Activated T-helper 1 cell treated with anti-CD3 and anti-CD28 coated beads, Interleukin-12 subunit alpha, Interleukin-12 subunit beta, Interleukin-2, Interleukin-4 antibody, amounts not matched to agents 30 ng/mL and 10 ng/mL and 1 ng/mL, durations not matched to agents 14 hours and 24 hours and 36 hours (primary cell): ENCODE data around the gene WSB1. TPM values are rescaled to one million over a fixed set of nuclear protein-coding genes. Genes with fewer than 3 reads are reported as not detected.

Experiments used
- DNase-seq: peaks from one replicate; pipeline ENCODE4 v3.0.0; 2021; ENCODE audit warnings: low spot score
- H3K27ac Mint-ChIP-seq: one replicate; pipeline ENCODE4 v1.8.0; 2021; ENCODE audit warnings: mild to moderate bottlenecking, mixed read lengths
- H3K27me3 Mint-ChIP-seq: one replicate; pipeline ENCODE4 v1.8.0; 2022; ENCODE audit warnings: mild to moderate bottlenecking, moderate library complexity, mixed read lengths; ENCODE audit not compliant: insufficient read depth
- H3K36me3 Mint-ChIP-seq: one replicate; pipeline ENCODE4 v1.8.0; 2021; ENCODE audit warnings: low read depth, mixed read lengths
- H3K4me1 Mint-ChIP-seq: one replicate; pipeline ENCODE4 v1.8.0; 2021; ENCODE audit warnings: low read depth, mixed read lengths
- H3K4me3 Mint-ChIP-seq: one replicate; pipeline ENCODE4 v1.8.0; 2021; ENCODE audit warnings: mild to moderate bottlenecking, moderate library complexity, mixed read lengths
- H3K9me3 Mint-ChIP-seq: one replicate; pipeline ENCODE4 v1.8.0; 2021; ENCODE audit warnings: mixed read lengths
- intact Hi-C: fragments of 100-400 bp; cut with micrococcal nuclease; formaldehyde crosslinking; loops from one replicate; pipeline ENCODE4 v1.15.1; 2024
- total RNA-seq: library from RNA; stranded (reverse); gene quantifications from 2 replicates; pipeline ENCODE4 v1.2.3, GENCODE V29; 2022

WSB1 gene
- total RNA-seq, 1 donor from 2014 or later, result 90.3 TPM

- peak overlapping the region; percentile 47 for H3K27ac Mint-ChIP-seq
- no peak for DNase-seq
- intact Hi-C loops, result loop anchor here (2.0 to 5.0 kb wide), 3 partner anchors 19 to 121 kb away; no protein-coding TSS in a partner anchor
- no peaks in the 10 kb centered on the region for H3K27me3 Mint-ChIP-seq
- no peaks in the 10 kb centered on the region for H3K9me3 Mint-ChIP-seq
- peak overlapping the region; percentile 82 for H3K4me3 Mint-ChIP-seq
- no peaks in the 10 kb centered on the region for H3K36me3 Mint-ChIP-seq
- peaks cover 45% of the 10 kb centered on the region for H3K4me1 Mint-ChIP-seq
These were observed 57.8 kb downstream of the WSB1 start for GRCh38 chr17:27351759-27352158.

- Mint-ChIP-seq H3K9me3 (no peaks in the 10 kb centered on the region), H3K4me1 (peaks cover 45% of the 10 kb centered on the region), H3K4me3 (peak overlapping the region; percentile 82), H3K27ac (peak overlapping the region; percentile 71), H3K36me3 (no peaks in the 10 kb centered on the region), H3K27me3 (no peaks in the 10 kb centered on the region)
- intact Hi-C loops, result loop anchor here (1.0 to 5.0 kb wide), 6 partner anchors 20 to 249 kb away; partner anchors contain the start of gene WSB1
- no peak for DNase-seq
These were observed 58.6 kb downstream of the WSB1 start for GRCh38 chr17:27352448-27353032.

- Mint-ChIP-seq H3K27me3 (no peaks in the 10 kb centered on the region), H3K9me3 (no peaks in the 10 kb centered on the region), H3K4me1 (peaks cover 45% of the 10 kb centered on the region), H3K36me3 (no peaks in the 10 kb centered on the region), H3K4me3 (peak overlapping the region; percentile 82), H3K27ac (peak overlapping the region; percentile 95)
- no peak for DNase-seq
- intact Hi-C loops, result loop anchor here (1.0 to 5.0 kb wide), 6 partner anchors 20 to 248 kb away; partner anchors contain the start of gene WSB1
These were observed 59.1 kb downstream of the WSB1 start for GRCh38 chr17:27353033-27353460.

- Mint-ChIP-seq H3K9me3 (no peaks in the 10 kb centered on the region), H3K27me3 (no peaks in the 10 kb centered on the region), H3K4me3 (peak overlapping the region; percentile 82), H3K36me3 (no peaks in the 10 kb centered on the region), H3K27ac (peak overlapping the region; percentile 95), H3K4me1 (peaks cover 45% of the 10 kb centered on the region)
- peak; percentile 86 for DNase-seq
- intact Hi-C loops, result loop anchor here (1.0 to 5.0 kb wide), 9 partner anchors 21 to 298 kb away; partner anchors contain the start of genes KSR1 and WSB1
These were observed 59.6 kb downstream of the WSB1 start for GRCh38 chr17:27353461-27354050.

GRCh38 chr17:27354051-27354490, 60.2 kb downstream of the WSB1 start:
- DNase-seq, result no peak
- no peaks in the 10 kb centered on the region for H3K36me3 Mint-ChIP-seq
- intact Hi-C loops, result loop anchor here (1.0 to 5.0 kb wide), 5 partner anchors 27 to 297 kb away; partner anchors contain the start of gene KSR1
- H3K4me1 Mint-ChIP-seq, result peaks cover 45% of the 10 kb centered on the region
- H3K27me3 Mint-ChIP-seq, result no peaks in the 10 kb centered on the region
- peak overlapping the region; percentile 55 for H3K27ac Mint-ChIP-seq
- peak overlapping the region; percentile 81 for H3K4me3 Mint-ChIP-seq
- no peaks in the 10 kb centered on the region for H3K9me3 Mint-ChIP-seq

- Mint-ChIP-seq H3K27ac (peak overlapping the region; percentile 55), H3K9me3 (no peaks in the 10 kb centered on the region), H3K36me3 (no peaks in the 10 kb centered on the region), H3K4me3 (peak overlapping the region; percentile 81), H3K4me1 (peaks cover 45% of the 10 kb centered on the region), H3K27me3 (no peaks in the 10 kb centered on the region)
- no peak for DNase-seq
- intact Hi-C loops, result loop anchor here (1.0 to 5.0 kb wide), 5 partner anchors 26 to 297 kb away; partner anchors contain the start of gene KSR1
These were observed 60.7 kb downstream of the WSB1 start for GRCh38 chr17:27354491-27355081.

GRCh38 chr17:27355419-27355818, 61.5 kb downstream of the WSB1 start:
- Mint-ChIP-seq H3K4me3 (no peak overlapping the region), H3K27me3 (no peaks in the 10 kb centered on the region), H3K4me1 (peaks cover 45% of the 10 kb centered on the region), H3K9me3 (no peaks in the 10 kb centered on the region), H3K36me3 (no peaks in the 10 kb centered on the region), H3K27ac (no peak overlapping the region)
- intact Hi-C loops, result loop anchor here (2.0 kb wide), 1 partner anchor 25 kb away; no protein-coding TSS in a partner anchor
- no peak for DNase-seq

- peaks cover 2% of the 10 kb centered on the region for H3K27me3 Mint-ChIP-seq
- H3K4me1 Mint-ChIP-seq, result peaks cover 45% of the 10 kb centered on the region
- H3K4me3 Mint-ChIP-seq, result no peak overlapping the region
- no peaks in the 10 kb centered on the region for H3K9me3 Mint-ChIP-seq
- intact Hi-C loops, result no loop called here
- H3K27ac Mint-ChIP-seq, result no peak overlapping the region
- H3K36me3 Mint-ChIP-seq, result no peaks in the 10 kb centered on the region
- DNase-seq, result no peak
These were observed 62.3 kb downstream of the WSB1 start for GRCh38 chr17:27356091-27356705.

GRCh38 chr17:27357236-27357635, 63.3 kb downstream of the WSB1 start:
- intact Hi-C loops, result no loop called here
- peaks cover 2% of the 10 kb centered on the region for H3K27me3 Mint-ChIP-seq
- no peak overlapping the region for H3K4me3 Mint-ChIP-seq
- peaks cover 36% of the 10 kb centered on the region for H3K4me1 Mint-ChIP-seq
- H3K9me3 Mint-ChIP-seq, result no peaks in the 10 kb centered on the region
- H3K27ac Mint-ChIP-seq, result no peak overlapping the region
- DNase-seq, result no peak
- H3K36me3 Mint-ChIP-seq, result no peaks in the 10 kb centered on the region

GRCh38 chr17:27360507-27360906, 66.6 kb downstream of the WSB1 start:
- no peaks in the 10 kb centered on the region for H3K9me3 Mint-ChIP-seq
- peaks cover 5% of the 10 kb centered on the region for H3K27me3 Mint-ChIP-seq
- H3K36me3 Mint-ChIP-seq, result no peaks in the 10 kb centered on the region
- no peak overlapping the region for H3K27ac Mint-ChIP-seq
- no peak overlapping the region for H3K4me3 Mint-ChIP-seq
- intact Hi-C loops, result no loop called here
- H3K4me1 Mint-ChIP-seq, result peaks cover 13% of the 10 kb centered on the region
- no peak for DNase-seq

GRCh38 chr17:27361695-27362094, 67.8 kb downstream of the WSB1 start:
- Mint-ChIP-seq H3K9me3 (no peaks in the 10 kb centered on the region), H3K4me1 (peaks cover 6% of the 10 kb centered on the region), H3K4me3 (no peak overlapping the region), H3K27me3 (peaks cover 5% of the 10 kb centered on the region), H3K27ac (no peak overlapping the region), H3K36me3 (no peaks in the 10 kb centered on the region)
- intact Hi-C loops, result no loop called here
- no peak for DNase-seq

GRCh38 chr17:27362503-27362902, 68.6 kb downstream of the WSB1 start:
- intact Hi-C loops, result no loop called here
- Mint-ChIP-seq H3K9me3 (no peaks in the 10 kb centered on the region), H3K4me1 (peaks cover 5% of the 10 kb centered on the region), H3K27ac (no peak overlapping the region), H3K4me3 (no peak overlapping the region), H3K36me3 (no peaks in the 10 kb centered on the region), H3K27me3 (peaks cover 5% of the 10 kb centered on the region)
- no peak for DNase-seq
